HL-60 (cell line): Measurements from ENCODE around the gene FCRL4.

Source experiments
- DNase-seq, 2 experiments: peaks; one replicate each; pipeline ENCODE4 v3.0.0-alpha.2; 2010 to 2020; ENCODE audit warnings: low read depth in 1 of 2, low spot score in 1 of 2
- H3K27ac ChIP-seq: fragments of 250-450 bp; sonication (Bioruptor Pico); replicated peaks from 2 replicates; pipeline ENCODE4 v1.5.1; 2020; ENCODE audit warnings: mild to moderate bottlenecking, moderate library complexity
- H3K27me3 ChIP-seq: fragments of 250-450 bp; sonication (Bioruptor Pico); 2 replicates; pipeline ENCODE4 v1.5.1; 2021; ENCODE audit warnings: mild to moderate bottlenecking, moderate library complexity; ENCODE audit not compliant: insufficient read depth, poor library complexity, severe bottlenecking
- H3K4me3 ChIP-seq: replicated peaks from 2 replicates; pipeline ENCODE4 v1.5.1; 2011; ENCODE audit warnings: mild to moderate bottlenecking, control low read depth, low read length; ENCODE audit not compliant: insufficient read depth
- GABPA ChIP-seq: IDR thresholded peaks from 2 replicates; pipeline ENCODE4 v1.6.1; 2012; ENCODE audit warnings: low read depth
- POLR2AphosphoS5 ChIP-seq: IDR thresholded peaks from 2 replicates; pipeline ENCODE4 v1.6.1; 2012; ENCODE audit warnings: low read depth
- SPI1 ChIP-seq: IDR thresholded peaks from 2 replicates; pipeline ENCODE4 v1.6.1; 2012; ENCODE audit warnings: low read depth, mild to moderate bottlenecking, borderline replicate concordance
- long read RNA-seq: library from polyadenylated mRNA; unstranded; transcript quantifications from one replicate; pipeline ENCODE4 v2.0.0, GENCODE V29; 2020
- TF ChIP-seq, protein P1 (sequence below): IDR thresholded peaks from one replicate; pipeline ENCODE4 v1.5.1; 2011; ENCODE audit warnings: low read length, control low read depth, inconsistent platforms; ENCODE audit not compliant: insufficient read depth
- TF ChIP-seq, protein P2 (sequence below): IDR thresholded peaks from 2 replicates; pipeline ENCODE4 v1.6.1; 2012; ENCODE audit warnings: low read depth; ENCODE audit not compliant: insufficient replicate concordance

FCRL4 gene
- long read RNA-seq = 0 reads

DNA sequence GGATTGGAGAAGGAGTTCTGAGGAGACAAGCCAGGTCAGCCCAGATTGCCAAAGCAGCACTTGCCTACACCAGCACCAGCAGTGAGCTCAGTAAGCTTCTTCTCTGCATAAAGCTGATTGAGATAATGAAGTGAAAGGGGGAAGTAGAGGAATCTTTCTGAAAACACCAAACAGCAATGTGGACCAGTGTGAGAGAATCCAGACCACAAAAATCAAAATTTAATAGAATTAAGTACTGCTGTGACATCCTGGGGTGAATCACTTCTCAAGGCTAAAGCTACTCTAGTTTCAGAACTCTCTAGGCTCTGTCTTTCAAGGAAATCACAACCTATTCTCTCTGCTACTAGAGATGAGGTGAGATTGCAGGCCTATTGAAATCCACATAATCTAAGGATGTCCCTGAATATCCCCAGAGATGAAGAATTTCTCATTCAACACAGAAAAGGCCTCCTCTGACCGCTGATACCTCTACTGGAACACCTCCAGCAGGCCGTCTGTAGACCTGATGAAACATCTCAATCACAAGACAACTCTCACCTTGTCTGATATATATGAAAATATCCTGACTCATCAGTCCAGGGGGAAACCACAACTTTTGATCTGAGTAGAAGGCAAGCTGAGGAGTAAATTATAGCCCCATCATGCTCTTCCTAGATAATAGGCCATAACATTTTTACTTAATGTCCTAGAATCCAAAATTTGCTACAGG is at the start of gene FCRL4:
FCRL4 (minus strand) TSS at position 127 of the 709 bp plus-strand sequence. CDS start 141 bp downstream, outside the sequence.
- peak in 1 of 2 experiments; percentile 14 for DNase-seq
- Histone ChIP-seq H3K27me3 (no peaks in the 10 kb centered on the region), H3K27ac (no peak within 1 kb of the TSS), H3K4me3 (no peak within 1 kb of the TSS)
- TF ChIP-seq, protein P1, sequence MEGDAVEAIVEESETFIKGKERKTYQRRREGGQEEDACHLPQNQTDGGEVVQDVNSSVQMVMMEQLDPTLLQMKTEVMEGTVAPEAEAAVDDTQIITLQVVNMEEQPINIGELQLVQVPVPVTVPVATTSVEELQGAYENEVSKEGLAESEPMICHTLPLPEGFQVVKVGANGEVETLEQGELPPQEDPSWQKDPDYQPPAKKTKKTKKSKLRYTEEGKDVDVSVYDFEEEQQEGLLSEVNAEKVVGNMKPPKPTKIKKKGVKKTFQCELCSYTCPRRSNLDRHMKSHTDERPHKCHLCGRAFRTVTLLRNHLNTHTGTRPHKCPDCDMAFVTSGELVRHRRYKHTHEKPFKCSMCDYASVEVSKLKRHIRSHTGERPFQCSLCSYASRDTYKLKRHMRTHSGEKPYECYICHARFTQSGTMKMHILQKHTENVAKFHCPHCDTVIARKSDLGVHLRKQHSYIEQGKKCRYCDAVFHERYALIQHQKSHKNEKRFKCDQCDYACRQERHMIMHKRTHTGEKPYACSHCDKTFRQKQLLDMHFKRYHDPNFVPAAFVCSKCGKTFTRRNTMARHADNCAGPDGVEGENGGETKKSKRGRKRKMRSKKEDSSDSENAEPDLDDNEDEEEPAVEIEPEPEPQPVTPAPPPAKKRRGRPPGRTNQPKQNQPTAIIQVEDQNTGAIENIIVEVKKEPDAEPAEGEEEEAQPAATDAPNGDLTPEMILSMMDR = no peak
- TF ChIP-seq, protein P2, sequence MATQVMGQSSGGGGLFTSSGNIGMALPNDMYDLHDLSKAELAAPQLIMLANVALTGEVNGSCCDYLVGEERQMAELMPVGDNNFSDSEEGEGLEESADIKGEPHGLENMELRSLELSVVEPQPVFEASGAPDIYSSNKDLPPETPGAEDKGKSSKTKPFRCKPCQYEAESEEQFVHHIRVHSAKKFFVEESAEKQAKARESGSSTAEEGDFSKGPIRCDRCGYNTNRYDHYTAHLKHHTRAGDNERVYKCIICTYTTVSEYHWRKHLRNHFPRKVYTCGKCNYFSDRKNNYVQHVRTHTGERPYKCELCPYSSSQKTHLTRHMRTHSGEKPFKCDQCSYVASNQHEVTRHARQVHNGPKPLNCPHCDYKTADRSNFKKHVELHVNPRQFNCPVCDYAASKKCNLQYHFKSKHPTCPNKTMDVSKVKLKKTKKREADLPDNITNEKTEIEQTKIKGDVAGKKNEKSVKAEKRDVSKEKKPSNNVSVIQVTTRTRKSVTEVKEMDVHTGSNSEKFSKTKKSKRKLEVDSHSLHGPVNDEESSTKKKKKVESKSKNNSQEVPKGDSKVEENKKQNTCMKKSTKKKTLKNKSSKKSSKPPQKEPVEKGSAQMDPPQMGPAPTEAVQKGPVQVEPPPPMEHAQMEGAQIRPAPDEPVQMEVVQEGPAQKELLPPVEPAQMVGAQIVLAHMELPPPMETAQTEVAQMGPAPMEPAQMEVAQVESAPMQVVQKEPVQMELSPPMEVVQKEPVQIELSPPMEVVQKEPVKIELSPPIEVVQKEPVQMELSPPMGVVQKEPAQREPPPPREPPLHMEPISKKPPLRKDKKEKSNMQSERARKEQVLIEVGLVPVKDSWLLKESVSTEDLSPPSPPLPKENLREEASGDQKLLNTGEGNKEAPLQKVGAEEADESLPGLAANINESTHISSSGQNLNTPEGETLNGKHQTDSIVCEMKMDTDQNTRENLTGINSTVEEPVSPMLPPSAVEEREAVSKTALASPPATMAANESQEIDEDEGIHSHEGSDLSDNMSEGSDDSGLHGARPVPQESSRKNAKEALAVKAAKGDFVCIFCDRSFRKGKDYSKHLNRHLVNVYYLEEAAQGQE = no peak
- TF ChIP-seq GABPA (no peak), SPI1 (no peak), POLR2AphosphoS5 (no peak)

- DNase-seq = no peak
- Histone ChIP-seq H3K27ac (no peak overlapping the region), H3K27me3 (no peaks in the 10 kb centered on the region), H3K4me3 (no peak overlapping the region)
- TF ChIP-seq, protein P2 = no peak
- TF ChIP-seq SPI1 = peak; percentile 59; the same call in 1 of the 2 replicates
- no peak for TF ChIP-seq GABPA
- no peak for TF ChIP-seq POLR2AphosphoS5
Observed at GRCh38 chr1:157646144-157646543, 48.3 kb upstream of the FCRL4 start.

DNA sequence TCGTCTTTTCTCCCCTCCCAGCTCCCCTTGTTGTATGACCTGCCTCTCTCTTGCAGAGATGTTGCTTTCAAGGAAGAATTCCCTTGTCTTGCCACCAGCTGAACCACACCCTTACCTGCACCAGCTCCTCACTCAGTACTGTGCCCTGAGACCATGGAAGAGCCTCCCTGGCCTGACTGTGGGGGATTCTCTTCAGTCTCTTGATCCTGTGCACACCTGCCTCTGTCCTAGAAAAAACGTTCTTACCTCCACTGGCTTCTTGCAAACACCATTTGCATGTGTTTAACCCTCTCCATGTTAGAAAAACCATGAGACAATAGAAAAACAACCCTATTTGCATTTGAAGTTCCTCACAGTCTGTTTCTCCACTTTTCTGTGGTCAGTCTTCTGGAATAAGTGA is 43.3 kb upstream of the FCRL4 start:
- TF ChIP-seq GABPA (no peak), SPI1 (no peak), POLR2AphosphoS5 (no peak)
- TF ChIP-seq, protein P1 = no peak
- TF ChIP-seq, protein P2 = no peak
- H3K27me3 ChIP-seq = no peaks in the 10 kb centered on the region
- H3K4me3 ChIP-seq = no peak overlapping the region
- no peak overlapping the region for H3K27ac ChIP-seq
- DNase-seq = no peak
